ENCODE results near the gene CHD9.
"Not testable (repeated sequence)": the region's sequence is repeated elsewhere in the genome, so short reads cannot be mapped to it uniquely, and the experiment has no call there.

The CHD9 gene, protein sequence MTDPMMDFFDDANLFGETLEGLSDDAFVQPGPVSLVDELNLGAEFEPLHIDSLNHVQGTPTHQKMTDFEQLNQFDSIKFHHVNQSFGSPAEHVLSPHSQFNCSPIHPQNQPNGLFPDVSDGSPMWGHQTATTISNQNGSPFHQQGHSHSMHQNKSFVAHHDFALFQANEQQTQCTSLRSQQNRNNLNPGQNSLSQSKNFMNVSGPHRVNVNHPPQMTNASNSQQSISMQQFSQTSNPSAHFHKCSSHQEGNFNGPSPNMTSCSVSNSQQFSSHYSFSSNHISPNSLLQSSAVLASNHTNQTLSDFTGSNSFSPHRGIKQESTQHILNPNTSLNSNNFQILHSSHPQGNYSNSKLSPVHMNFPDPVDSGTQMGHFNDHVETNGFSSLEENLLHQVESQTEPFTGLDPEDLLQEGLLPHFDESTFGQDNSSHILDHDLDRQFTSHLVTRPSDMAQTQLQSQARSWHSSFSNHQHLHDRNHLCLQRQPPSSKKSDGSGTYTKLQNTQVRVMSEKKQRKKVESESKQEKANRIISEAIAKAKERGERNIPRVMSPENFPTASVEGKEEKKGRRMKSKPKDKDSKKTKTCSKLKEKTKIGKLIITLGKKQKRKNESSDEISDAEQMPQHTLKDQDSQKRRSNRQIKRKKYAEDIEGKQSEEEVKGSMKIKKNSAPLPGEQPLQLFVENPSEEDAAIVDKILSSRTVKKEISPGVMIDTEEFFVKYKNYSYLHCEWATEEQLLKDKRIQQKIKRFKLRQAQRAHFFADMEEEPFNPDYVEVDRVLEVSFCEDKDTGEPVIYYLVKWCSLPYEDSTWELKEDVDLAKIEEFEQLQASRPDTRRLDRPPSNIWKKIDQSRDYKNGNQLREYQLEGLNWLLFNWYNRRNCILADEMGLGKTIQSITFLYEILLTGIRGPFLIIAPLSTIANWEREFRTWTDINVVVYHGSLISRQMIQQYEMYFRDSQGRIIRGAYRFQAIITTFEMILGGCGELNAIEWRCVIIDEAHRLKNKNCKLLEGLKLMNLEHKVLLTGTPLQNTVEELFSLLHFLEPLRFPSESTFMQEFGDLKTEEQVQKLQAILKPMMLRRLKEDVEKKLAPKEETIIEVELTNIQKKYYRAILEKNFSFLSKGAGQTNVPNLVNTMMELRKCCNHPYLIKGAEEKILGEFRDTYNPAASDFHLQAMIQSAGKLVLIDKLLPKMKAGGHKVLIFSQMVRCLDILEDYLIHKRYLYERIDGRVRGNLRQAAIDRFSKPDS (N-terminal part only)

DNA sequence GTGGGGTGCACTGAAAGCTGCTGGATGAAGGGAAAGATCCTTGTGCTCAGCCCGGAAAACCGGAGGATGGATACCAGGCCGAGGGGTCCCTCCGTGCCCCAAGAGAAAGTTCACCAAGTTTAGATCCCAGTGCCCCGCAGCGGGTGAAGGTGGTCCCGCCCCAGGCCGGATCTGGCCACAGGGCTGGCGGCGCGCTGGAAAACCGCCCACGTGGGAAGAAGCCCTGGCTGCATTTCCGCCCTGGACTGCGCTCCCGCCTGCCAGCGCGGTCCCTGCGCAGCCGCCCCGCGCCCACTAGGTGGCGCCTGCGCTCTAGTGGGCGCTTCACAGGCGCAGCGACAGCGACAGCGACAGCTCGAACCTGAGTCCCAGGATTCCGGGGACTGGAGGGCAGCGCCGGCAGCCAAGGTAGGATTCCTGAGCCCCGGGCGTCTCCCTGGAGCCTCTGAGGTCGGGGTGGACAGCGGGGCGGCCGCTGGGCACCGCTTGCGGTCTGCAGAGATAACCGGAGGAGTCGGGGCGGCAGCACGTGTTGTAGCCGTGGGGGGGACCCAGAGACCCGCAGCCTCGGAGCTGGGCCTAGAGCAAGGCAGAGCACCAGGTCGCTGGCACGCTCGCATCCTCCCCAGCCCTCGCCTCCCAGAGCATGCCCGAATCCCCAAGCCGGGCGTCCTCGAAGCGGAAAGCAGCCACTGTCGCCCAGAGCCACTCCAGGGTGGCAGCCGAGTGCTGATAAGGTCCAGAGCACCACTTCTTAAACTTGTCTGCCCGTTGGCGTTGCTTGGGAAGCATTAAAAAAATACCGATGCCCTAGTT lies at the start of gene CHD9:
Gene CHD9 (plus strand): TSS at position 322 of the 816 bp plus-strand sequence. CDS start 101,099 bp downstream, outside the sequence.
- peak; percentile 23 to 94 (median 80) for DNase-seq

DNA sequence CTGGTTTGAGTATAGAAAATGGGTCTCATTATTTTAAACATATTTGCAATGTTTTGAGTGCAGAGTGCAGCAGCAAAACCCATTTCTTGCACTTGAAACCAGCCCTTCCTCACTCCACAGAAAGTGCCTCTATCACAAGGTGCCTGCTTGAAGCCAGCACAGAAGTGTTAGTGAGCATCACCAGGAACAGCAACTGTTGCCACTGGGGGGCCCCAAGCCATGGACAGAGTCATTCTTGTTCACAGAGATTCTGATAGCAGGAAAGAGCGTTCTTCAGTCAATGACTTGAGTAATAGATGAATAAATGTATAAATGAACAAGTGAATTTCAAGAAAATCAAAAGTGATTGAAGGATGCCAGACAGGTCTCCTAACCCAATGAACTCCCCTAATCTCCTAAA lies 47.7 kb upstream of the CHD9 start:
- no peak for DNase-seq

DNA sequence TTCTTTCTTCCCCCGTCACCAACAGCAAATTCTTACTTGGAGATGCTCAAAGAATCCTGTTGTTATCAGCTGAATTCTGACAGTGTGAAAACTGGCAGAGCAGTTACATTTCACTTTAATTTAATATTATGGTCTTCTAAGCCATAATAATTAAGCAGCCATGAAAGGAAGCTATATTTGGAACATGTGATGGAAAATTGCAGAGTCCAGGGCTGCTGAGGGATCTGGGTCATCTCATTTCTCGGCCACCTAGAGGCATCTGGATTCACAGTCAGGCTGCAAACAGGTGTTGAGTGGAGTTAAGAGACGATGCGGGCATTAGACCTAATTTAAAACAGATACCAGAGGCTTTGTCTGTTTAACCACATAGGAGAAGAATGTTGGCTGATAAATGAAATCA lies 40.5 kb upstream of the CHD9 start:
- DNase-seq, result no peak

DNA sequence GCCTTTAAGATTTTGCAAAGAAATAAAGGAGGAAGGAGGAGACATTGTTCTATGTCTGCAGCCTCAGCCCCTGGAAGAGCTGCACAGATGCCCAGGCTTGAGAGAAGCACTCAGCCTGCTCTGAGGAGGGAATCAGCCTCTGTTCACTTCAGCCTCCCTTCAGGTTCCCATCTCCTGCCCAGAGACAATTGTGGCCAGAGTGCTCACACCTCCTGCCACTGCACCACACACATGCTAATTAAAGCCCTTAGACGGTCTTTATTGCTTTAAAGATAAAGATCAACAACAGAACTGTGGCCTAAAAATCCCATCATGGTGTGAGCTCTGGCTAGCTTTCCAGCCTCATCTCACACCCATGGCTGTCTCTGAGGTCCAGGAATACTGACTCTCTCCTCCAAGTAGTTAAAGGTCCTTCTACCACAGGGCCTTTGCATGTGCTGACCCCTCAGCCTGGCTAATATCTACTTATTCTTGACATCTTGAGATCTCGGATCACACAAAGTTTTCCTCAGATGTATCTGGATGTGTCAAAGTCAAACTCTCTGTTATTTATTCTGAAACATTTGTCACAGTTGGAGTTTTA lies 35.9 kb upstream of the CHD9 start:
- DNase-seq, result no peak

DNA sequence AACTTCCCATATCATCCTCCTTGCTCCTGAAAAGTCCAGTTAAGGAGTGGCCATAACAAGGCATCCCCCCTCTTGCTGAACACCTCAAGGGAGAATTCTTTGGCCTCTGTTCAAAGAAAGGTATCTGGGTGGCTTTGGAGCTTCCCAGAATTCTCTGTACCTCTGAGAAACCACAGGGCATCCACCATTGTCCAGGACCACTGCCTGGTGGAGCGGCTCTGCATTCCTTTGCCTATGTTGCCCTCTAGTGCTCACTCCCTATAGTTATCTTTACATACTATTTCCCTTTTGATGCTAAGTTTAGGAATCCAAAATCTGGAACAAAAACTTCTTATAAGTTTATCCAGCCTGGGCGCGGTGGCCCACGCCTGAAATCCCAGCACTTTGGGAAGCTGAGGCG lies 32.4 kb upstream of the CHD9 start:
- peak in 24 of 51 donors; percentile 1 to 30 (median 8) for DNase-seq

DNA sequence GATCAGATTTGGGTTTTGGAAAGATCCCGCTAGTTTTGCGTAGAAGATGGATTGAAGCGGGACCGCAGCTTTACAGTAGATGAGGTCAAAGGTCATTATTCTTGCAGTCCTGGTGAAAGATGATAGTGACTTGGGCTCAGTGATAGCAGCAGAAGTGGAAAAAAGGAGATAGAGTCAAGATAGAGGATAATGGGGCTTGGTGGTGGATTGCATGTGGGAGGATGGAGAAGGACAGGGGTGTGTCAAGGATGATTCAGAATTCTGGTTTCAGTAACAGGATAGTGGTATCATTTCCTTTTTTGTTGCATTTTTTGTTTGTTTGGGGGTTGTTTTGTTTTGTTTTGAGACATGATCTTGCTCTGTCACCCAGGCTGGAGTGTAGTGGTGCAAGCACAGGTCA lies 30.7 kb upstream of the CHD9 start:
- no peak for DNase-seq

DNA sequence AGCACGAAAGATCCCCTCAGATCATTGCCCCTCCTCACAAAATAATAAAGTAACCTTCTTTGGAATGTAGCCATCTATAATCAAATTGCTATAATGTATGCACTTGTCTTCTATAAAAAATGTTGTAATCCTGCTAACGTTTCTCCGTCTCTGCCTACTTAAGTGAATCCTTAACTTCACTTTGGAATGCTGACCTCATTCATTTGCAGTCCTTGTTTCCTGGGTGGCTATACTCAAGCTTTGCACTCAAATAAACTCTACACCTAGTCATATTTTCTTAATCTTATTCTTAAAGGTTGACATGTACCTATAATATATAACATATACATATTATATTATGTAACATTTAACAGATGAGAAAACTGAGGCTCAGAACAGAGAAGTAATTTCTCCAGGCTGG lies 24.8 kb upstream of the CHD9 start:
- DNase-seq, result no peak

DNA sequence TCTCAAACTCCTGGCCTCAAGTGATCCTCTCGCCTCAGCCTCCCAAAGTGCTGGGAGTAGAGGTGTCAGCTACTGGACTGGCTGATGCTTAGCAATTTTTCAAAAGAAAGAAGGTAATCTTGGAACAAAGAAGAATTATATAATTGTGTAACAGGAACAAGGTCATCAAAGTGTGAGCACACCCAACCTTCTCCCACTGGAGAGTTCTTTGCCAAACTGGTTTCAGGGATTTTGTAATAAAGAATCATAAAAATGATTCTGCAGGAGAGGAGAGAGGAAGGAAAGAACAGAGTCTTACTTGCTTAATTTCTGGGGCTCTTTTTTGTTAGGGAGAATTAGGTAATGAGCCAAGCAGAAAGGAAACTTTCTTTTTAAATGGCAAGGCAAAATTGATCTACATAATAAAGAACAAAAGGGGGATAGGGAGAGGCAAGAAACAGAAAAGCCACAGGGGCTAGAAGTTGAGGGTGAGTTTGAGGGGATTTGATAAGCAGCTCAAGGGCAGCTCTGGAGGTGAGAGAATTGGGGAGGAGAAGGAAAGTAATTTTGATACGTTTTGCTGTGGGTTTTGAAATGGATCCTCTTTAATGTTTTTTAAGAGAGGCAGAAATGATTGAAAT lies 23.4 kb upstream of the CHD9 start:
- DNase-seq, result no peak

DNA sequence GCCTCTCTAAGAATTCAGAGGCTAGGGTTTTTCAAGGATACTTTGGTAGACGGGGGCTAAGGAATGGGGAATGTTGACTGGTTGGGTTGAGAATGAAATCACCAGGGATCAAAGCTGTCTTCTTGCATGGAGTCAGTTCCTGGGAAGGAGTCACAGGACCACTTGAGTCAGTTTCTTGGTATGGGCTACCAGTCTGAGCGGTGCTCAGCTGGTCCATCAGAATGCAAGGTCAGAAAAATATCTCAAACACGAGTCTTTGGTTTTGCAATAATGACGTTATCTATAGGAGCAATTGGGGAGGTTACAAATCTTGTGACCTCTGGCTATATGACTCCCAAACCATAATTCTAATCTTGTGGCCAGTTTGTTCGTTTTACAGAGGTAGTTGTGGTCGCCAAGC lies 20.5 kb upstream of the CHD9 start:
- no peak for DNase-seq

DNA sequence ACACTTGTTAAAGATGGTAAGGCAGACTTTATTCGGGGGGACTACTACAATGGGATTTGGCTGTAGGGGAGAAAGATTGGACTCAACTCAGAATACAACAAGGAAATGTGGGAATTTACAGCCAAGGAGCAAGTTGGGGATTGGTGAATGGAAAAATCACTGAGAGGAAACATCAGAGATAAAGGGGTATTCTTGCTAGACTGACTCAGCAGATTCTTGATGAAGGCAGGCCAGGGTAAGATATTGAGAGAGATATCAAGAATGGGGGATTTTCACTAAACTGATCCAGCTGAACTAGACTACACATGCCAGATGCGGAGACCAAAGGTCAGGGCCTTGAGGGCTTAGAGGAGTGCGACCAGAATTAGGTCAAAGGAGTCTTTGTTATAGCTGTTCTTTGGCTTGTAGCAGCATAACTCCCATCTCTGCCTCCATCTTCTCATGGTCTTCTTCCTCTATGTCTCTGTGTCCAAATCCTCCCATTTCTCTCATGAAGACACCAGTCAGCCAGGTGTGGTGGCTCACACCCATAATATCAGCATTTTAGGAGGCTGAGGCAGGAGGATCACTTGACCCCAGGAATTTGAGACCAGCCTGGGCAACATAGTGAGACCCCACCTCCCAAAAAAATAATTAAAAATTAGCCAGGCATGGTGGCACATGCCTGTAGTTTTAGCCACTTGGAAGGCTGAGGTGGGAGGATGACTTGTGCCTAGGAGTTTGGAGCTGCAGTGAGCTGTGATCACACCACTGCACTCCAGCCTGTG lies 19.4 kb upstream of the CHD9 start:
- DNase-seq, result no peak

DNA sequence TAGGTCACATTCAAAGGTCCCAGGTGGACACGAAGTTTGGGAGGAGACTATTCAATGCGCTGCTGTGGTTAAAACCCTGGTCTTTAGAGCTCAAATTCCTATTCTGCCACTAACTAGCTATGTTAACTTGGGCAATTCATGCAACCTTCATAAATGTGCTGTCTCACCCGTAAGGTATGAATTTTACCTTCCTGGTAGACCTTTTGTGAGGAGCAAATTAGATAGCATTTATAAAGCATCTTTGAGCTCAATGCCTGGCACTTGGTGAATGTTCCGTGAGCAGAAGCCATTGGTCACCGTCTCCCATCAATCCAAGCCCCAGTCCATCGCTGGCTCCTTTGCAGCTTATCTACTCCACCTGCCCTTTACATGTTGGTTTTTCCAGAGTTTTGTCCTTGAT lies 18.7 kb upstream of the CHD9 start:
- DNase-seq, result no peak

DNA sequence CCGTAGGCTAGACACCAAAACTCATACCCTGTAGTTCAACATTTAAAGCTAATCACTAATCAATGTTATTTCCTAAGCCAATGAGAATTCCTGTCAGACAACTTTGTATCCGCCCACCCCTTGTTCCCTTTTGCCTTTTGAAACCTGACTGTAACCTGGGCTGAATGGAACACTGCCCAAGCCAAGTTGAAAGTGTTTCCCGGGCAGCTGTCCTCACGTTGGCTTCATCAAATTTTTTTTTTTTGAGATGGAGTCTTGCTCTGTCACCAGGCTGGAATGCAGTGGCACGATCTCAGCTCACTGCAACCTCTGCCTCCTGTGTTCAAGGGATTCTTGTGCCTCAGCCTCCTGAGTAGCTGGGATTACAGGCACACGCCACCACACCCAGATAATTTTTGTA lies 18.1 kb upstream of the CHD9 start:
- DNase-seq, result not testable (repeated sequence)

DNA sequence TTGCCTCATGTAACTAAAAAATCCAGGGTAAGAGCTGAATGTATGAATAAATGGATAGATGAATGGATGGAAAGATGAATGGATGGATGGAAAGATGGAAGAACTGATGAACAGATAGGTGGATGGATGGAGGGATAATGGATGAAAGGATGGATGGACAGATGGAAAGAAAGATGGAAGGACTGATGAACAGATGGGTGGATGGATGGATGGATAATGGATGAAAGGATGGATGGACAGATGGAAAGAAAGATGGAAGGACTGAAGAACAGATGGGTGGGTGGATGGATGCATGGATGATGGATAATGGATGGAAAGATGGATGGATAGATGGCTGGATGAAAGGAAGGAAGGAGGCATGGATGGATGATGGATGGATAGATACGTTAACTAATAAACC lies 14.0 kb upstream of the CHD9 start:
- no peak for DNase-seq

DNA sequence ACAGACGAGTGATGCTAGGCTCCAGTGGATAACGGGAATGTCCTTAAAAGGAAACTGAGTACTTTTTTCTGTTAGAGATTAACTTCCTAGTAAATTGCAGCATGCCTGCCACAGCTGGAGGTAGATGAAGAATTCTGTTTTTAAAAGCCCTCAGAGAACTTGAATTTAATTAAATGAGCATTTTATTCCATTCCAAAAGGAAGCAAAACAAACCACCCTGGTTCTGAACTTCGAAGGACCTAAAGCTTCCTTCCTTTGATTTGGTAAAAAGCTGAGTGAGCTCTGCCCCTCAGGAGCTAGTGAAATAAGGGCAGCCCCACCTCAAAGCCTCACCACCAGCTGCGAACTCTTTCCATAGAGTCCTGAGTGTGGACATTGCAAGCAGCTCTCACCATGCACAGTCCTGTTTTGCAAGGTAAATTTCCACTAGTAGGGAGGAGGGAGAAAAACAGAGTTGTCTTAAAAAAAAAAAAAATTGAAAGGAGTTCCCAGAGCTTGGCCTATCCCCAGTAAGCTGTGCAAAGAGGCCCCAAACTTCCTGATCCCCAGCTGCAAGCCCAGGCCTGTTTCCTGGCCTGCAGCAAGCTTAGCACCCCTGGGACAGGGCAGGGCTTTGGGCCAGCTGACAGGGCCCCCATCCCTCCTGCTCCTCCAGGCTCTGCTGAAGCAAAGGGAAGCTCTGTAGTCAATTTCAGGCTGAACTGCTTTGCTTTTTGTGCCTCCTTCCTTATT lies 13.3 kb upstream of the CHD9 start:
- DNase-seq, result no peak

DNA sequence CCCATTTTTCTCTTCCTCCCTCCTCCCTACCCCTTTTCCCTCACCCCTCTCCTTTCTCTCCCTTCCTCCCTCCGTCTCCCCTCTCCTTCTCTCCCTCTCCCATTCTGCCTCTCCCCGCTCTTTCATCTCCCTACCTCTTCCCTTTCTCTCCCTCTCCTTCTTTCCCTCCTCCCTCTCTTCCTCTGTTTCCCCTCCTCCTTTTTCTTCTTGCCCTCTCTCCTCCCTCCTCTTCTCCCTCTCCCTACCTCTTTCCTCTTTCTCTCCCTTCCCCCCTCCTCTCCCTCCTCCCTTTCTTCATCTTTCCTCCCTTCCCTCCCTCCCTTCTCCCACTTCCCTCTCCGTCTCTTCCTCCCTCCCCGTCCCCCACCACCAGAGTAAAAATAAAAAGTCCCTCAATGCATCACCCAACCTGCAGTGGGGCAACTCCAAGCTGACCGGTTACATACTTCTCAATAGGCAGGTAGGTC lies 12.5 kb upstream of the CHD9 start:
- DNase-seq, result no peak

DNA sequence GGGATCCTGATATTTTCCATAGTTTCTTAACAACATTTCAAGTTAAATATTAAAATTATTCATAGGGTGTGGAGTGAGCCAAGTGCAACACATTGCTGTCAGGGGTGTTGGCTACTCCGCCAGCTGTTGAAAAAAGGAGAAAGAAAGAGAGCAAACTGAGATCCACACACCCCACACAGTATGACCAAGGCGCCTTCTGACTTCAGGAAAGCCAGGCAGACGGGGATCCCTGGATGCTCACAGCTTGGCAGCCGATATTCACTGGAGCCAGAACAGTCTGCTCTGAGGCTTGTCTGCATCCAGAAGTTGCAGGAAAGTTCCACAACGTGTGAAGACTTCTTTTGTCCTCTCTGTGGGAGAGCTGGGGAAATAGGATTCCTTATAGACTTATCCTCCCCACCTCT lies 11.4 kb upstream of the CHD9 start:
- DNase-seq, result no peak

DNA sequence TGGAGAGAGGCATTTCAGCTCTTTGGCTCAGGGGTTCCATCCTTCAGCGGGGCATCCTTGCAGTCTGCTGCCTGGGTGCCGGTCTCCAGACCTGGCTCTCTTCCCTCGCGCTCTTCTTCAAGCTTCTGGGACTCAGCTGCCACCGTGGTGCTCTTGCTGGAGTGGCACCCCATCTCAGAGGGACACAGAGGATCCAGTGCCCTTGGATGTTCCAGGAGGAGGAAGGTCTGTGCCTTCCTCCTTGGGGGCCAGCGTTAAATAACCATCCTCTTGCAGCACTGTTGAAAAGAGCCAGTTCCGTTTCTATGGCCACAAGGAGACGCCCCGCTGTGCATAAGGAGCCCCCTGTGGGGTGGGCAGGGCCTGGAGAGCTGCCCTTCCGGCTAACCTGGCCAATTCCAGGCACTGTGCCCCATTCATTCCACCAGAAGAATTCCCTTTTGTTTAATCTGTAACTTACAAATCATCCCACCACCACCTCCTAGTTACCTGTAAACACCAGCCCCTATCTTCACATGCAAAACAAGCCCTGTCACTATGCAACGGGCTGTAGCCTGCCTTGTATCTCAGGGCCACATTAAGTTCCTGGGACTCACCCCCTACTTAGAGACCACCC lies 10.7 kb upstream of the CHD9 start:
- no peak for DNase-seq

All from hypothalamus (tissue), 51 donors.